ENCODE results near the gene WDR82.

Gene WDR82

GRCh38 chr3:52242039-52242438 lies 36.4 kb downstream of the WDR82 start:
- no peaks in the 10 kb centered on the region for H3K36me3 ChIP-seq (ENCODE audit: control insufficient read depth, insufficient read depth, low read length)
- TF ChIP-seq, protein P1, sequence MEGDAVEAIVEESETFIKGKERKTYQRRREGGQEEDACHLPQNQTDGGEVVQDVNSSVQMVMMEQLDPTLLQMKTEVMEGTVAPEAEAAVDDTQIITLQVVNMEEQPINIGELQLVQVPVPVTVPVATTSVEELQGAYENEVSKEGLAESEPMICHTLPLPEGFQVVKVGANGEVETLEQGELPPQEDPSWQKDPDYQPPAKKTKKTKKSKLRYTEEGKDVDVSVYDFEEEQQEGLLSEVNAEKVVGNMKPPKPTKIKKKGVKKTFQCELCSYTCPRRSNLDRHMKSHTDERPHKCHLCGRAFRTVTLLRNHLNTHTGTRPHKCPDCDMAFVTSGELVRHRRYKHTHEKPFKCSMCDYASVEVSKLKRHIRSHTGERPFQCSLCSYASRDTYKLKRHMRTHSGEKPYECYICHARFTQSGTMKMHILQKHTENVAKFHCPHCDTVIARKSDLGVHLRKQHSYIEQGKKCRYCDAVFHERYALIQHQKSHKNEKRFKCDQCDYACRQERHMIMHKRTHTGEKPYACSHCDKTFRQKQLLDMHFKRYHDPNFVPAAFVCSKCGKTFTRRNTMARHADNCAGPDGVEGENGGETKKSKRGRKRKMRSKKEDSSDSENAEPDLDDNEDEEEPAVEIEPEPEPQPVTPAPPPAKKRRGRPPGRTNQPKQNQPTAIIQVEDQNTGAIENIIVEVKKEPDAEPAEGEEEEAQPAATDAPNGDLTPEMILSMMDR (IDR thresholded peaks at IDR 0.05): no peak
- peaks cover 18% of the 10 kb centered on the region for H3K4me1 ChIP-seq
- no peak overlapping the region for H3K27ac ChIP-seq
- H3K79me2 ChIP-seq: no peaks in the 10 kb centered on the region
- H3K9ac ChIP-seq: no peak overlapping the region
- no peak overlapping the region for H3K4me2 ChIP-seq (ENCODE audit: low read length)
- H2AFZ ChIP-seq: no peak overlapping the region
- H3K9me3 ChIP-seq (ENCODE audit: control insufficient read depth, low read length): no peaks in the 10 kb centered on the region
- H3K27me3 ChIP-seq (ENCODE audit: control insufficient read depth, insufficient read depth, low read length): no peaks in the 10 kb centered on the region
- H3K4me3 ChIP-seq (ENCODE audit: low read depth, low read length): no peak overlapping the region

- Histone ChIP-seq H3K4me3 (ENCODE audit: low read depth, low read length) (no peak overlapping the region), H3K27ac (no peak overlapping the region), H3K27me3 (ENCODE audit: control insufficient read depth, insufficient read depth, low read length) (no peaks in the 10 kb centered on the region), H3K9ac (no peak overlapping the region), H3K4me2 (ENCODE audit: low read length) (no peak overlapping the region), H3K4me1 (peaks cover 18% of the 10 kb centered on the region), H3K36me3 (ENCODE audit: control insufficient read depth, insufficient read depth, low read length) (no peaks in the 10 kb centered on the region), H2AFZ (no peak overlapping the region), H3K79me2 (no peaks in the 10 kb centered on the region), H3K9me3 (ENCODE audit: control insufficient read depth, low read length) (no peaks in the 10 kb centered on the region)
- TF ChIP-seq, protein P1 (IDR thresholded peaks at IDR 0.05): no peak
These were observed 37.5 kb downstream of the WDR82 start for GRCh38 chr3:52240886-52241370.

- Histone ChIP-seq H2AFZ (no peak overlapping the region), H3K9me3 (ENCODE audit: control insufficient read depth, low read length) (no peaks in the 10 kb centered on the region), H3K4me2 (ENCODE audit: low read length) (peak overlapping the region; percentile 97), H3K27me3 (ENCODE audit: control insufficient read depth, insufficient read depth, low read length) (no peaks in the 10 kb centered on the region), H3K9ac (no peak overlapping the region), H3K4me1 (peaks cover 18% of the 10 kb centered on the region), H3K79me2 (no peaks in the 10 kb centered on the region), H3K36me3 (ENCODE audit: control insufficient read depth, insufficient read depth, low read length) (no peaks in the 10 kb centered on the region), H3K4me3 (ENCODE audit: low read depth, low read length) (peak overlapping the region; percentile 92), H3K27ac (no peak overlapping the region)
- TF ChIP-seq, protein P1 (IDR thresholded peaks at IDR 0.05): no peak
These were observed 38.2 kb downstream of the WDR82 start for GRCh38 chr3:52240059-52240885.

DNA sequence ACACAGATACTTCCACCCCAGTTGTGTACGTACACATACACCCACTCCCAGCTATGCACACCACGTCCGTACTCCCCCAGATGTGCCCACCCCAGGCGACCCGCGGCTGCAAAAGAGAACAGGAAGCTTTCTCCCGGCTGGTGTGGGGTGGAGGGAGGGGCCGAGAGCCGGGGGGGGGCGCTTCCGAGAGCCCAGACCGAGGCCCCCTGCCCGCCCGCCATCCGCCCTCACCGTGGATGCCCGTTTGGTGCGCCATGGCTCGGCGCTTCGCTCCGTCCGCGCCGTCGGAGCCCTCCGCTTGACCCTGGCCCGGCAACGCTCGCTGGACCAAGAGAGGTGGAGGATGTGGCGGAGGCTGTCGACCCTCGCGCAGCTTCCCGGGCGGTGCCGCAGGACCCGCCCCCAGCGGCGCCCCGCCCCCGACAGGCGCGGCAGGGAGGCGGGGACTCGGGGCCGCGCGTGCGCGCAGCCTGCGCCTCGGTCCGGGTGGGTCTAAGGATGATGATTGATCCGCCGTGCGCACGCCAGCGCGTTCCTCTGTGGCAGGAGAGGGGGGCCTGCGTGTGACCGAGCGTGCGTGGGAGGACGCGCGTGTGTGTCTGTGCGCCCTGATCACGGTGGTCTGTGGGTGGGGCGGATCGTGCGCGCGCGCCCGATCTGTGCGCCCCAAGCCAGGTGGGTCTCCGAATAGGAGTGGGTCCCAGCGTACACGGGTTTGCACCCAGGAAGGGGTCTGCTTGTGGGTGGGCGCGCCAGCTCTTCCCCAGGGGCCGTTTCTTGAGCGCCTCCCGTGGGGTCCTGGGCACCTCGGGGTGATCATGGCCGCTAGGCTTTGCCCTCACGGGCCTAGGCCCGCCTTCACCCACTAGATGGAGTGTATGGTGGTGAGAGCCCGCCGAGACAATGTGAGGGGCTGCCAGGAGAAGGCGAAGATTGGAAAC lies 39.4 kb downstream of the WDR82 start, which contains the start of gene TWF2:
Gene TWF2 (minus strand): TSS at position 398 of the 941 bp plus-strand sequence. CDS start 142 bp downstream, at position 256.
- Histone ChIP-seq H3K4me2 (ENCODE audit: low read length) (peak within 1 kb of the TSS; percentile 97), H3K4me3 (ENCODE audit: low read depth, low read length) (peak within 1 kb of the TSS; percentile 92), H3K9me3 (ENCODE audit: control insufficient read depth, low read length) (no peaks in the 10 kb centered on the region), H3K4me1 (peaks cover 18% of the 10 kb centered on the region), H3K27me3 (ENCODE audit: control insufficient read depth, insufficient read depth, low read length) (no peaks in the 10 kb centered on the region), H3K36me3 (ENCODE audit: control insufficient read depth, insufficient read depth, low read length) (no peaks in the 10 kb centered on the region), H2AFZ (peak within 1 kb of the TSS; percentile 98), H3K79me2 (no peaks in the 10 kb centered on the region), H3K9ac (peak within 1 kb of the TSS; percentile 76), H3K27ac (peak within 1 kb of the TSS; percentile 78)
- TF ChIP-seq, protein P1 (IDR thresholded peaks at IDR 0.05): peak; percentile 45

All from parathyroid adenoma (tissue), 2 donors.